IMR-90 (cell line): Measurements from ENCODE around the gene OR52I2.

Experiments
- BHLHE40 ChIP-seq: fragments of 150-350 bp; IDR thresholded peaks from 2 replicates; pipeline ENCODE4 v1.6.1; 2016; ENCODE audit warnings: mild to moderate bottlenecking, low read depth, low read length
- CHD1 ChIP-seq: IDR thresholded peaks from 2 replicates; pipeline ENCODE4 v1.6.1; 2012; ENCODE audit warnings: low read depth, low read length, improper control_type of control experiment
- FOS ChIP-seq: fragments of 150-350 bp; IDR thresholded peaks from 2 replicates; pipeline ENCODE4 v1.6.1; 2016; ENCODE audit warnings: low read depth, low read length
- MAZ ChIP-seq: IDR thresholded peaks from 2 replicates; pipeline ENCODE4 v1.6.1; 2012; ENCODE audit warnings: low read depth, mild to moderate bottlenecking, low read length, improper control_type of control experiment, moderate library complexity, borderline replicate concordance
- MXI1 ChIP-seq: IDR thresholded peaks from 2 replicates; pipeline ENCODE4 v1.6.1; 2012; ENCODE audit warnings: low read depth, mild to moderate bottlenecking, low read length, moderate library complexity, borderline replicate concordance
- NFE2L2 ChIP-seq: fragments of 150-350 bp; IDR thresholded peaks from 2 replicates; pipeline ENCODE4 v1.6.1; 2016; ENCODE audit warnings: low read depth, mild to moderate bottlenecking, low read length
- POLR2A ChIP-seq: IDR thresholded peaks from 2 replicates; pipeline ENCODE4 v1.6.1; 2012; ENCODE audit warnings: mild to moderate bottlenecking, low read depth, low read length
- RAD21 ChIP-seq: IDR thresholded peaks from 2 replicates; pipeline ENCODE4 v1.6.1; 2012; ENCODE audit warnings: low read length, improper control_type of control experiment
- RCOR1 ChIP-seq: IDR thresholded peaks from 2 replicates; pipeline ENCODE4 v1.6.1; 2012; ENCODE audit warnings: mild to moderate bottlenecking, low read length, improper control_type of control experiment; ENCODE audit not compliant: insufficient replicate concordance
- RFX5 ChIP-seq: IDR thresholded peaks from 2 replicates; pipeline ENCODE4 v1.8.0; 2012; ENCODE audit warnings: low read depth, mild to moderate bottlenecking, low read length, moderate library complexity
- SMC3 ChIP-seq: fragments of 150-350 bp; IDR thresholded peaks from 2 replicates; pipeline ENCODE4 v1.6.1; 2016; ENCODE audit warnings: low read depth, mild to moderate bottlenecking, antibody characterized with exemption, low read length, moderate library complexity
- TF ChIP-seq, protein P1 (sequence below): conservative IDR thresholded peaks from 2 replicates; pipeline ENCODE4 v1.5.1; 2012; ENCODE audit warnings: mild to moderate bottlenecking, low read depth, low read length, improper control_type of control experiment
- TF ChIP-seq, protein P2 (sequence below): fragments of 150-350 bp; IDR thresholded peaks from 2 replicates; pipeline ENCODE4 v1.6.1; 2017; ENCODE audit warnings: mild to moderate bottlenecking, antibody characterized with exemption, low read length, low read depth

DNA sequence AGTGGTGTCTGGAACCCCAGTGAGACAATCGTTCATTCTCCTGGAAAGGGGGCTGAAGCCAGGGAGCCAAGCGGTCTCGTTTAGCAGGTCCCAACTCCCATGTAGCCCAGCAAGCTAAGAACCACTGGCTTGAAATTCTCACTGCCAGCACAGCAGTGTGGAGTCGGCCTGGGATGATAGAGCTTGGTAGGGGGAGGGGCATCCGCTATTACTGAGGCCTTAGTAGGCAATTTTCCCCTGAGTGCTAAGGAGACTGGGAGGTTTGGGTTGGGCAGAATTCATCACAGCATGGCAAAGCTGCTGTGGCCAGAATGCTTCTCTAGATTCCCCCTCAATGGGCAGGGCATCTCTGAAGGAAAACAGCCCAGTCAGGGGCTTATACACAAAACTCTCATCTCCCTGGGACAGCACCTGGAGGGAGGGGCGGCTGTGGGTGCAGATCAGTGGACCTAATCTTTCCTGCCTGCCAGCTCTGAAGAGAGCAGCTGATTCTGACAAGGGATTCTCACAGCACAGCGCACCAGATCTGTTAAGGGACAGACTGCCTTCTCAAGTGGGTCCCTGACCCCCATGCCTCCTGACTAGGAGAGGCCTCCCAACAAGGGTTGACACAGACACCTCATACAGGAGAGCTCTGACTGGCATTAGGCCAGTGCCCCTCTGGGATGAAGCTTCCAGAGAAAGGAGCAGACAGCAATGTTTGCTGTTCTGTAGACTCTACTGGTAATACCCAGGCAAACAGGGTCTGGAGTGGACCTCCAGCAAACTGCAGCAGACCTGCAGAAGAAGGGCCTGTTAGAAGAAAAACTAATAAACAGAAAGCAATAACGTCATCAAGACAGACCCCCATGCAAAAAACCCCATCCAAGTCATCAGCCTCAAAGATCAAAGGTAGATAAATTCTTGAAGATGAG lies 21.8 kb upstream of the OR52I2 start:
- TF ChIP-seq RCOR1 (no peak), SMC3 (no peak), POLR2A (no peak), MAZ (no peak), BHLHE40 (no peak), MXI1 (no peak), RAD21 (no peak), RFX5 (no peak), FOS (no peak), CHD1 (no peak), NFE2L2 (no peak)
- TF ChIP-seq, protein P1, sequence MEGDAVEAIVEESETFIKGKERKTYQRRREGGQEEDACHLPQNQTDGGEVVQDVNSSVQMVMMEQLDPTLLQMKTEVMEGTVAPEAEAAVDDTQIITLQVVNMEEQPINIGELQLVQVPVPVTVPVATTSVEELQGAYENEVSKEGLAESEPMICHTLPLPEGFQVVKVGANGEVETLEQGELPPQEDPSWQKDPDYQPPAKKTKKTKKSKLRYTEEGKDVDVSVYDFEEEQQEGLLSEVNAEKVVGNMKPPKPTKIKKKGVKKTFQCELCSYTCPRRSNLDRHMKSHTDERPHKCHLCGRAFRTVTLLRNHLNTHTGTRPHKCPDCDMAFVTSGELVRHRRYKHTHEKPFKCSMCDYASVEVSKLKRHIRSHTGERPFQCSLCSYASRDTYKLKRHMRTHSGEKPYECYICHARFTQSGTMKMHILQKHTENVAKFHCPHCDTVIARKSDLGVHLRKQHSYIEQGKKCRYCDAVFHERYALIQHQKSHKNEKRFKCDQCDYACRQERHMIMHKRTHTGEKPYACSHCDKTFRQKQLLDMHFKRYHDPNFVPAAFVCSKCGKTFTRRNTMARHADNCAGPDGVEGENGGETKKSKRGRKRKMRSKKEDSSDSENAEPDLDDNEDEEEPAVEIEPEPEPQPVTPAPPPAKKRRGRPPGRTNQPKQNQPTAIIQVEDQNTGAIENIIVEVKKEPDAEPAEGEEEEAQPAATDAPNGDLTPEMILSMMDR: no peak
- TF ChIP-seq, protein P2, sequence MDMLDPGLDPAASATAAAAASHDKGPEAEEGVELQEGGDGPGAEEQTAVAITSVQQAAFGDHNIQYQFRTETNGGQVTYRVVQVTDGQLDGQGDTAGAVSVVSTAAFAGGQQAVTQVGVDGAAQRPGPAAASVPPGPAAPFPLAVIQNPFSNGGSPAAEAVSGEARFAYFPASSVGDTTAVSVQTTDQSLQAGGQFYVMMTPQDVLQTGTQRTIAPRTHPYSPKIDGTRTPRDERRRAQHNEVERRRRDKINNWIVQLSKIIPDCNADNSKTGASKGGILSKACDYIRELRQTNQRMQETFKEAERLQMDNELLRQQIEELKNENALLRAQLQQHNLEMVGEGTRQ: no peak
